GM12872 (cell line): ENCODE measurements around the gene CTIF.
A peak's percentile ranks its signal among the peaks of the same experiment; 100 is the strongest.

ENCODE experiments used
- TF ChIP-seq, protein P1 (sequence below): IDR thresholded peaks from 3 replicates; pipeline ENCODE4 v1.5.1; 2011; ENCODE audit warnings: low read depth, mild to moderate bottlenecking, low read length, moderate library complexity; ENCODE audit not compliant: insufficient read depth

The CTIF gene

GRCh38 chr18:48780913-48781162 lies 242.0 kb downstream of the CTIF start:
- TF ChIP-seq, protein P1, sequence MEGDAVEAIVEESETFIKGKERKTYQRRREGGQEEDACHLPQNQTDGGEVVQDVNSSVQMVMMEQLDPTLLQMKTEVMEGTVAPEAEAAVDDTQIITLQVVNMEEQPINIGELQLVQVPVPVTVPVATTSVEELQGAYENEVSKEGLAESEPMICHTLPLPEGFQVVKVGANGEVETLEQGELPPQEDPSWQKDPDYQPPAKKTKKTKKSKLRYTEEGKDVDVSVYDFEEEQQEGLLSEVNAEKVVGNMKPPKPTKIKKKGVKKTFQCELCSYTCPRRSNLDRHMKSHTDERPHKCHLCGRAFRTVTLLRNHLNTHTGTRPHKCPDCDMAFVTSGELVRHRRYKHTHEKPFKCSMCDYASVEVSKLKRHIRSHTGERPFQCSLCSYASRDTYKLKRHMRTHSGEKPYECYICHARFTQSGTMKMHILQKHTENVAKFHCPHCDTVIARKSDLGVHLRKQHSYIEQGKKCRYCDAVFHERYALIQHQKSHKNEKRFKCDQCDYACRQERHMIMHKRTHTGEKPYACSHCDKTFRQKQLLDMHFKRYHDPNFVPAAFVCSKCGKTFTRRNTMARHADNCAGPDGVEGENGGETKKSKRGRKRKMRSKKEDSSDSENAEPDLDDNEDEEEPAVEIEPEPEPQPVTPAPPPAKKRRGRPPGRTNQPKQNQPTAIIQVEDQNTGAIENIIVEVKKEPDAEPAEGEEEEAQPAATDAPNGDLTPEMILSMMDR, result no peak

- TF ChIP-seq, protein P1, result no peak
Measured at GRCh38 chr18:48781163-48781987, 242.5 kb downstream of the CTIF start.

GRCh38 chr18:48781988-48782363 lies 243.1 kb downstream of the CTIF start:
- TF ChIP-seq, protein P1, result no peak

GRCh38 chr18:48782381-48782861 lies 243.6 kb downstream of the CTIF start:
- TF ChIP-seq, protein P1, result no peak

GRCh38 chr18:48783616-48784520 lies 245.0 kb downstream of the CTIF start:
- TF ChIP-seq, protein P1, result no peak

GRCh38 chr18:48784656-48785055 lies 245.8 kb downstream of the CTIF start:
- TF ChIP-seq, protein P1, result no peak

- TF ChIP-seq, protein P1, result peak; percentile 8; the same call in 1 of the 3 replicates
Measured at GRCh38 chr18:48785091-48785614, 246.3 kb downstream of the CTIF start.
